ENCODE measurements around the gene SPTAN1.
A peak's percentile ranks its signal among the peaks of the same experiment; 100 is the strongest.

The SPTAN1 gene

GRCh38 chr9:128632066-128632465, 79.7 kb downstream of the SPTAN1 start:
- DNase-seq (ENCODE audit: low read depth, low spot score) = no peak

- DNase-seq (ENCODE audit: low read depth, low spot score) = no peak
Observed at GRCh38 chr9:128632486-128632885, 80.1 kb downstream of the SPTAN1 start.

- DNase-seq (ENCODE audit: low read depth, low spot score) = no peak
Observed at GRCh38 chr9:128633057-128633456, 80.7 kb downstream of the SPTAN1 start.

- DNase-seq (ENCODE audit: low read depth, low spot score) = no peak
Observed at GRCh38 chr9:128633601-128634000, 81.2 kb downstream of the SPTAN1 start.

GRCh38 chr9:128634111-128634510, 81.7 kb downstream of the SPTAN1 start:
- DNase-seq (ENCODE audit: low read depth, low spot score) = no peak

- no peak for DNase-seq (ENCODE audit: low read depth, low spot score)
Observed at GRCh38 chr9:128634651-128635262, 82.4 kb downstream of the SPTAN1 start.

GRCh38 chr9:128635266-128636023, 83.1 kb downstream of the SPTAN1 start:
- no peak for DNase-seq (ENCODE audit: low read depth, low spot score)

GRCh38 chr9:128636024-128636390, 83.6 kb downstream of the SPTAN1 start:
- no peak for DNase-seq (ENCODE audit: low read depth, low spot score)

GRCh38 chr9:128636556-128637530, 84.5 kb downstream of the SPTAN1 start:
- DNase-seq (ENCODE audit: low read depth, low spot score) = no peak

- no peak for DNase-seq (ENCODE audit: low read depth, low spot score)
Observed at GRCh38 chr9:128637656-128638055, 85.3 kb downstream of the SPTAN1 start.

GRCh38 chr9:128638580-128638979, 86.2 kb downstream of the SPTAN1 start:
- DNase-seq (ENCODE audit: low read depth, low spot score) = no peak

- no peak for DNase-seq (ENCODE audit: low read depth, low spot score)
Observed at GRCh38 chr9:128640603-128641002, 88.2 kb downstream of the SPTAN1 start.

- no peak for DNase-seq (ENCODE audit: low read depth, low spot score)
Observed at GRCh38 chr9:128642675-128643245, 90.4 kb downstream of the SPTAN1 start.

GRCh38 chr9:128643519-128644300, 91.3 kb downstream of the SPTAN1 start:
- no peak for DNase-seq (ENCODE audit: low read depth, low spot score)

- DNase-seq (ENCODE audit: low read depth, low spot score) = peak; percentile 52
Observed at GRCh38 chr9:128648206-128648605, 95.8 kb downstream of the SPTAN1 start.

GRCh38 chr9:128651798-128652197, 99.4 kb downstream of the SPTAN1 start:
- DNase-seq (ENCODE audit: low read depth, low spot score) = no peak

GRCh38 chr9:128653908-128654307, 101.5 kb downstream of the SPTAN1 start:
- no peak for DNase-seq (ENCODE audit: low read depth, low spot score)

GRCh38 chr9:128654481-128654880, 102.1 kb downstream of the SPTAN1 start:
- DNase-seq (ENCODE audit: low read depth, low spot score) = no peak

- DNase-seq (ENCODE audit: low read depth, low spot score) = peak; percentile 88
Observed at GRCh38 chr9:128656416-128657343, 104.3 kb downstream of the SPTAN1 start, which contains the start of gene DYNC2I2. Gene DYNC2I2 (minus strand): TSS chr9:128656847. CDS start chr9:128656726, 121 bp downstream.

- no peak for DNase-seq (ENCODE audit: low read depth, low spot score)
Observed at GRCh38 chr9:128657344-128657704, 104.9 kb downstream of the SPTAN1 start.
